ENCODE data around the gene LRRFIP2.

GRCh38 chr3:37096288-37096687 lies 78.1 kb downstream of the LRRFIP2 start:
- TF ChIP-seq POLR2A (IDR thresholded peaks at IDR 0.05) (no peak), CTCF (IDR thresholded peaks at IDR 0.05) (no peak)
